ENCODE data around the gene BMX.

- TF ChIP-seq POLR2A (IDR thresholded peaks at IDR 0.05; ENCODE audit: low read depth, low read length): no peak
- TF ChIP-seq POLR2AphosphoS5 (IDR thresholded peaks at IDR 0.05; ENCODE audit: low read depth, low read length): no peak
Observed at GRCh38 chrX:15549189-15550012, 48.8 kb downstream of the BMX start.
